ENCODE data around the gene NUCB1.
"Not testable (repeated sequence)": the region's sequence is repeated elsewhere in the genome, so short reads cannot be mapped to it uniquely, and the experiment has no call there.

The NUCB1 gene

DNA sequence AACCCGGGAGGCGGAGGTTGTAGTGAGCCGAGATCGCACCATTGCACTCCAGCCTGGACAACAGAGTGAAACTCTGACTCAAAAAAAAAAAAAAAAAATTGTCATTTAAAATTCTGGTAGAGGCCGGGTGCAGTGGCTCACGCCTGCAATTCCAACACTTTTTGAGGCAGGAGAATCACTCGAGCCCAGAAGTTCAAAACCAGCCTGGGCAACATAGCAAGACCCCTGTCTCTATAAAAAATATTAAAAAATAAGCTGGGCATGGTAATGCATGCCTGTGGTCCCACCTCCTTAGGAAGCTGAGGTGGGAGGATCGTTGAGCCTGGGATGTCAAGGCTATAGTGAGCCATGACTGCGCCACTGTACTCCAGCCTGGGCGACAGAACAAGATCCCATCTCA is 6.2 kb downstream of the NUCB1 start:
- no peak for DNase-seq

DNA sequence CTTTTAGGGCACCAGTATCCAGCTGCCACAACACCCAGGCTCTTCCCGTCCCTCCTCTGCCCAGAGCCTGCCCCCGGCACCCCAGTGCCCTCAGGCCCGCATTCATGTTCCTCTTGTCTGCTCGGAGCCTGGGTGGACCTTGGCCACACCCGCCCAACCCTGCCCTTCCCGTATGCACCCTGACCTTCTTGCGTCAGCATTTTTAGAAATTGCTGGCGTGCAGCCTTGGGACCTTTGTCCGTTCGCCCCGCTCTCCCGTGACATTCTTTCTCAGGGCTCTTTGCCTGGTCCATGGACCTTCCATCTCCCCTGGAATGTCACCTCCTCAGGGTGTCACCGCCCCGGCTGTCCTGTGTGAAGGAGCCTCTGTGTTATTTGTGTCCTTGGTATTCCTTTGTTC is 7.6 kb downstream of the NUCB1 start:
- no peak for DNase-seq

DNA sequence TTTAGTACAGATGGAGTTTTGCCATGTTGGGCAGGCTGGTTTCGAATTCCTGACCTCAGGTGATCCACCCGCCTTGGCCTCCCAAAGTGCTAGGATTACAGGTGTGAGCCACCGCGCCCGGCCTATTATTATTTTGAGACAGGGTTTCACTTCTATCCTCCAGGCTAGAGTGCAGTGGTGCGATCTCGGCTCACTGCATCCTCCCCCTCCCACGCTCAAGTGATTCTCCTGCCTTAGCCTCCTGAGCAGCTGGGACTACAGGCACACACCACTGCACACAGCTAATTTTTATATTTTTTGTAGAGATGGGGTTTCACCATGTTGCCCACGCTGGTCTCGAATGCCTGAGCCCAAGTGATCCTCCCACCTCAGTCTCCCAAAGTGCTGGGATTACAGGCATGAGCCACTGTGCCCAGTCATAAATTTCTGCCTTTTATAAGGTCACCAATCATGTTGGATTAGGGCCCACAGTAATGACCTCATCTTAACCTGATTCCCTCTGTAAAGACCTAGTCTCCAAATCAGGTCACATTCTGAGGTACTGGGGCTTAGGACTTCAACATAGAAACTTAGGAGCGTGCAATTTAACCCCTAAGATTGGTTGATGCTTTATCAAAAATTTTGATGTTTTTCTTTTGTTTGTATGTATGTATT is 9.4 kb downstream of the NUCB1 start:
- not testable (repeated sequence) for DNase-seq

DNA sequence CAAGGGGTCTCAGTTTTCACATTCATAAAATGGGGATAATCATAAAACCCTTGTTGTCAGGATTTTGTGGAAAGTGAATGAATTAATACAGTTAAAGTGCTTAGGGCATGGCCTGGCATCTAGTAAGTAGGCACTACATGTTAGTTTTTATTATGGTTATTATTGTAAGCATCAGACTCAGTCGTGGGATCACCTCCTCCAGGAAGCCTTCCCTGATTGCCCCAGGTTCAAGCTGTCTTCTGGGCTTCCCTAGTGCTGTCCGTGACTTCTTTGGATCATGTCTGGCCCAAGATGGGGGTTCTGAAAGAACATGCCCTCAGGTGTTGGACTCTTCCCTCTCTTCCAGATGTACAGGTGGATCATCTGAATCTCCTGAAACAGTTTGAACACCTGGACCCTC is 10.7 kb downstream of the NUCB1 start:
- no peak for DNase-seq

DNA sequence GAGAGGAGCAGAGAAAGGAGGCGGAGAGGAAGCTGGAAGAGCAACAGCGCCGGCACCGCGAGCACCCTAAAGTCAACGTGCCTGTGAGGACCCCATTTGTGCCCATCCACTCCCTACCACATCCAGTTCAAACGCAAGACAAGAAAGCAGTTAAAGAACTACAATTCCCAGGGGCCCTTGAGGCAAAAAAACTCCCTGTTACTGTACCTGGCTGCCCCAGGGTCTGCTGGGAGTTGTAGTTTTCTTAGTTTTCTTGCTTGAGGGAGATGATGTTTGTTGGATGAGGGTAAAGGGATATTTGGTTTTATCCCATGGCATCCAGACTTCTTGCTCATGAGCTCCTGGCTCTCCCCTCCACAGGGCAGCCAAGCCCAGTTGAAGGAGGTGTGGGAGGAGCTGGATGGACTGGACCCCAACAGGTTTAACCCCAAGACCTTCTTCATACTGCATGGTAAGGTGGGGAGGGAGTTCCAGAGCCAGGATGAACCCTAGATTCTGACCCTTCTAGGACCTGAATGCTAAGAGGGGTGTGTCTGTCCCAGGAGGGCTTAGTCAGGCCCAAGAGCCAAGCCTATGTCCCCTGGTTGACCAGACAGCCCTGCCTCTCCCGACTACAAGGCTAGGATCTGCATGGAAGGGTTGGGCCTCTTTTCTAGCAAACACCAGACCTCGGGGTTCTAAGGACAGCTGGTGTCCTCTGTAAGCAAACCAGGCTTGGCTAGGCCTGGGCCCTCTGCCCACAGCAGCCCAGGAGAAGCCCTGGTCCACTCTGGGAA is 13.2 kb downstream of the NUCB1 start:
- no peak for DNase-seq

DNA sequence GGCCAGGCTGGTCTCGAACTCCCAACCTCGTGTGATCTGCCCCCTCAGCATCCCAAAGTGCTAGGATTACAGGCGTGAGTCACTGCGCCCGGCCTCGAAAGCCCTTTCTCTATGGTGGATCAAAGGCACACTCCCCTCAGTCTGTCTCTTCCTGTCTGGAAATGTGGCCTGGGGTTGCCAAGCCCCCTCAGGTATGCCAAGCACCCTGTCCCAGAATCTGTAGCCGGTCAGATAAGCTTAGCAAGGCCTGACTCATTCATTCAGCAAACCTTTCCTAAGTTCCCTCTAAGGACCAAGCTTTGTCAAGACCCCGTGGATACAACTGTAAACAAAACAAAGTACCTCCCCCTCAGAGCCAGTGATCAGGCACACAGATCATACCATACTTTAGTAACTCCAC is 14.1 kb downstream of the NUCB1 start:
- no peak for DNase-seq

DNA sequence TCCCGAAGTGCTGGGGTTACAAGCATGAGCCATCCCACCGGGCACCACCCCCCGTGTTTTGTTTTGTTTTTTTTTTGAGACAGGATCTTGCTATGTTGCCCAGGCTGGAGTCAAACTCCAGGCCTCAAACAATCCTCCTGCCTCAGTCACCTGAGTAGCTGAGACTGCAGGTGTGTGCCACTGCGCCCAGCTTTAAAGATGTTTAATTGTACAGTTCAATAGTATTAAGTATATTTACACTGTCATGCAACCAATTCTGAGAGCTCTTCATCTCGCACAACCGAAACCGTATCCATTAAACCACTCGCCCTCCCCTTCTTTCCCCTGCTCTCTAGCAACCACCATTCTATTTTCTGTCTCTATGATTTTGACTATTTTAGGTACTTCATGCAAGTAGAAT is 15.6 kb downstream of the NUCB1 start:
- DNase-seq, result no peak

DNA sequence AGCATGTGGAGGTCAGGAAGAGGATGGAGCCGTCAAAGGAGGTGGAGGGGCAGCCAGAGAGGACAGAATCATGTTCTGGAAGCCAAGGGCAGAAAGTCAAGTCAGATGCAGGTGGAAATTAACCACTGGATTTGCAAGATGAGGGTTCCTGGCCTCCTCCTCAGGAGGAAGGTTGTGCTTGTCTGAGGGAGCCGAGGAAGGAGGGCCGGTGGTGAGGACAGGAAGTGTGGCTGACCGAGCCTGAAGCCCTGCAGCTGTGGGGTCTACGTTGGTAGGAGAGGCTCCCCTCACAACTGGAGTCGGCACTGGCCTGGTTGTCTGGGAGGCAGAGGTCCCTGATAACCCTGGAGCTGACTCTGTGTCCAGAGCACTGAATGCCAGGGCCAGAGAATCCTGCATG is 18.0 kb downstream of the NUCB1 start:
- DNase-seq, result no peak

DNA sequence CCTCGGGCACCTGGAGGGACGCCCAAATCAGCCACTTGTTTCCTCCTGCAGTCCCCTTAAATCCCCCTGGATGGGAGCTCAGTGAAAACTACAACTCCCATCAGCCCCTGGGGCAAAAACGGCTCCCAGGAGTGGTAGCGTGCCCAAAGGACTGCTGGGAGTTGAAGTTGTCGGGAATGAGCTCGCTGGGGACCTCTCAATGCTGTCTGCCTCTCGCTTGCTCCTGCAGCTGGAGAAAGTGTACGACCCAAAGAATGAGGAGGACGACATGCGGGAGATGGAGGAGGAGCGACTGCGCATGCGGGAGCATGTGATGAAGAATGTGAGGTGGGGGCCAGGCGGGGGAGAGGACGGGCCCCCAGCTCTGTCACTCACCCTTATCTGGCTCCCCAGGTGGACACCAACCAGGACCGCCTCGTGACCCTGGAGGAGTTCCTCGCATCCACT is 18.7 kb downstream of the NUCB1 start:
- no peak for DNase-seq

DNA sequence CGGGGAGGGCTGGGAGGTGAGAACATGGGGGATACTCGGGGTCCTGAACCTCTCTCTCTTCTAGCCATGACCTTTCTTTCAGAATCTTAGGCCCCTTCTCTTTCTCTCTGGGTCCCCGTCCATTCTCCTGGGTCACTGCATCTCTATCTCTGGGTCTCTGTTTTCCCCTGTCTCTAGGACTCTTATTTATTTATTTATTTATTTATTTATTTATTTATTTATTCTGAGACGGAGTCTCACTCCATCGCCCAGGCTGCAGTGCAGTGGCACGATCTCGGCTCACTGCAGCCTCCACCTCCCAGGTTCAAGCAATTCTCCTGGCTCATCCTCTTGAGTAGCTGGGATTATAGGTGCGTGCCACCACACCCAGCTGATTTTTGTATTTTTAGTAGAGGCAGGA is 19.2 kb downstream of the NUCB1 start:
- DNase-seq, result not testable (repeated sequence)

DNA sequence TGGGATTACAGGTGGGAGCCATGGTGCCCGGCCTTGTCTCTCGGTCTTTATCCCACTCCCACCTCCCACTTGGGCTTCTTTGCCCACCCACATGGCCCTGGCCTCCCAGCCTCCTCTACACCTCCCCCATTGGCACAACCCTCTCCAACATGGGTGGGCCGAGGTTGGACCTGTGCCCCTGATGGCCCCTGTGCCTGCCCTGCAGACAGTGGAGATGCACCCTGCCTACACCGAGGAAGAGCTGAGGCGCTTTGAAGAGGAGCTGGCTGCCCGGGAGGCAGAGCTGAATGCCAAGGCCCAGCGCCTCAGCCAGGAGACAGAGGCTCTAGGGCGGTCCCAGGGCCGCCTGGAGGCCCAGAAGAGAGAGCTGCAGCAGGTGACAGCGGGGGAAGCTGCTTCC is 20.8 kb downstream of the NUCB1 start:
- DNase-seq, result no peak

DNA sequence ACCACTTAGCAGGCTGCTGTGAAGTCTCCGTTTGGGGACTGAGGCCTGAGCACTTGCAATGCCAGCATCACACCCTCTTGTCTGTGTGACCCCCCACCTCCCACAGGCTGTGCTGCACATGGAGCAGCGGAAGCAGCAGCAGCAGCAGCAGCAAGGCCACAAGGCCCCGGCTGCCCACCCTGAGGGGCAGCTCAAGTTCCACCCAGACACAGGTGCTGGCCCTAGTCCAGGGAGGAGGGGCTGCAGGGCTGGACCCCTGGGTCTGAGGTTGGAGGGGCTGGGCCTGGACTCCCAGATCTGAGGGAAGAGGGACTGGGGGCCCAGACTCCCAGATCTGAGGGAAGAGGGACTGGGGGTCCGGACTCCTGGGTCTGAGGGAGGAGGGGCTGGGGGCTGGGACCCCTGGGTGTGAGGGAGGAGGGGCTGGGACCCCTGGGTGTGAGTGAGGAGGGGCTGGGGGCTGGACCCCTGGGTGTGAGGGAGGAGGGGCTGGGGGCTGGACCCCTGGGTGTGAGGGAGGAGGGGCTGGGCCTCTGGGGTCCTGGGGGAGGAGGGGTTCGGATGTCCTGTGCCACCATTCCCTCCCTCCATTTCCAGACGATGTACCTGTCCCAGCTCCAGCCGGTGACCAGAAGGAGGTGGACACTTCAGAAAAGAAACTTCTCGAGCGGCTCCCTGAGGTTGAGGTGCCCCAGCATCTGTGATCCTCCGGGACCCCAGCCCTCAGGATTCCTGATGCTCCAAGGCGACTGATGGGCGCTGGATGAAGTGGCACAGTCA is 21.8 kb downstream of the NUCB1 start:
- DNase-seq, result no peak

DNA sequence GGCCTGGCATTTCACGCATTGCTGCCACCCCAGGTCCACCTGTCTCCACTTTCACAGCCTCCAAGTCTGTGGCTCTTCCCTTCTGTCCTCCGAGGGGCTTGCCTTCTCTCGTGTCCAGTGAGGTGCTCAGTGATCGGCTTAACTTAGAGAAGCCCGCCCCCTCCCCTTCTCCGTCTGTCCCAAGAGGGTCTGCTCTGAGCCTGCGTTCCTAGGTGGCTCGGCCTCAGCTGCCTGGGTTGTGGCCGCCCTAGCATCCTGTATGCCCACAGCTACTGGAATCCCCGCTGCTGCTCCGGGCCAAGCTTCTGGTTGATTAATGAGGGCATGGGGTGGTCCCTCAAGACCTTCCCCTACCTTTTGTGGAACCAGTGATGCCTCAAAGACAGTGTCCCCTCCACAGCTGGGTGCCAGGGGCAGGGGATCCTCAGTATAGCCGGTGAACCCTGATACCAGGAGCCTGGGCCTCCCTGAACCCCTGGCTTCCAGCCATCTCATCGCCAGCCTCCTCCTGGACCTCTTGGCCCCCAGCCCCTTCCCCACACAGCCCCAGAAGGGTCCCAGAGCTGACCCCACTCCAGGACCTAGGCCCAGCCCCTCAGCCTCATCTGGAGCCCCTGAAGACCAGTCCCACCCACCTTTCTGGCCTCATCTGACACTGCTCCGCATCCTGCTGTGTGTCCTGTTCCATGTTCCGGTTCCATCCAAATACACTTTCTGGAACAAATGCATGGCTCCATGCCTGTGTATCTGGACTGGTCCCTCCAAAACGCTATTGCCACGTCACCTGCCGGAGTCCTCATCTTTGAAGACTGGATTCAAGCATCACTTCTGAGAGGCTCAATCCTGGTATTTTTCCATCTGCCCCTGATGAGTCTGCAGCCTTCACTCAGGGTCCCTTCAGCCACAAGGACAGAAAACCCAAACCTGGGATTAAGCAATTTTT is 22.7 kb downstream of the NUCB1 start:
- DNase-seq, result no peak

DNA sequence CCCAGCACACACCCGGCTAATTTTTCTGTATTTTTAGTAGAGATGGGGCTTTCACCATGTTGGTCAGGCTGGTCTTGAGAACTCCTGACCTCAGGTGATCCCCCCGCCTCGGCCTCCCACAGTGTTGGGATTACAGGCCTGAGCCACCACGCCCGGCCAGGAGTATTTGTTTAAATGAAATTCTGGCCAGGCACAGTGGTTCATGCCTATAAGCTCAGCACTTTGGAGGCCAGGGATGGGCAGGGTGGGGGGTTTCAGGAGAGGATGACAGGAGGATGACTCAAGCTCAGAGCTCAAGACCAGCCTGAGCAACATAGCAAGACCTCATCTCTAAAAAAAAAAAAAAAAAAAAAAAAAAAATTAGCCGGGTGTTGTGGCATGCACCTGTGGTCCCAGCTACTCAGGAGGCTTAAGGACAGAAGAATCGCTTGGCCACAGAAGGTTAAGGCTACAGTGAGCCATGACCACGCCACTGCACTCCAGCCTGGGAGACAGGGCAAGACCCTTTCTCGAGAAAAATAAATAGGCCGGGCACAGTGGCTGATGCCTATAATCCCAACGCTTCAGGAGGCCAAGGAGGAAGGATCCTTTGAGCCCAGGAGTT is 25.2 kb downstream of the NUCB1 start:
- DNase-seq, result peak; percentile 75

DNA sequence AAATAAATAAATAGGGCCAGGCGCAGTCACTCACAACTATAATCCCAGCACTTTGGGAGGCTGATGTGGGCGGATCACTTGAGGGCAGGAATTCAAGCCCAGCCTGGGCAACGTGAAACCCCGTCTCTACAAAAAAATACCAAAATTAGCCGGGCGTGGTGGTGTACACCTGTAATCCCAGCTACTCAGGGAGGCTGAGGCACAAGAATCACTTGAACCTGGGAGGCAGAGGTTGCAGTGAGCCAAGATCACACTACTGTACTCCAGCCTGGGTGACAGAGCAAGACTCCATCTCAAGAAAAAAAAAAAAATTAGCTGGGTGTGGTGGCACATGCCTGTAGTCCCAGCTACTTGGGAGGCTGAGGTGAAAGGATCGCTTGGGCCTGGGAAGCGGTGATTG is 25.8 kb downstream of the NUCB1 start:
- not testable (repeated sequence) for DNase-seq

DNA sequence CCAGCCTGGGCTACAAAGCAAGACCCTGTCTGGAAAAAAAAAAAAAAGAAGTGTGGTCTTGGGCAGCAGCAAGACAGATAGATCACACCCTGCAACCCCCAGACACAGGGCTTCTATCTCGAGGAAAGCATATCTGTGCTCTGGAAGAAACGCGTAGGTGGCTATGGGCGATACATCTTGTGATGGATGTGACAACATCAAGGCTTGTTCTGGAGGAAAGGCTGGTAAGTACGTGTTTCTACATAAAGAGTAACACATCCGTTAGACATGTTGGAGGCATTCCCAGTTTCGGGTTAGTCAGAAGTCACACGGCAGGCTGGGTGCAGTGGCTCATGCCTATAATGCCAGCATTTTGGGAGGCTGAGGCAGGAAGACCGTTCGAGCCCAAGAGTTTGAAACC is 26.8 kb downstream of the NUCB1 start:
- peak; percentile 92 for DNase-seq

DNA sequence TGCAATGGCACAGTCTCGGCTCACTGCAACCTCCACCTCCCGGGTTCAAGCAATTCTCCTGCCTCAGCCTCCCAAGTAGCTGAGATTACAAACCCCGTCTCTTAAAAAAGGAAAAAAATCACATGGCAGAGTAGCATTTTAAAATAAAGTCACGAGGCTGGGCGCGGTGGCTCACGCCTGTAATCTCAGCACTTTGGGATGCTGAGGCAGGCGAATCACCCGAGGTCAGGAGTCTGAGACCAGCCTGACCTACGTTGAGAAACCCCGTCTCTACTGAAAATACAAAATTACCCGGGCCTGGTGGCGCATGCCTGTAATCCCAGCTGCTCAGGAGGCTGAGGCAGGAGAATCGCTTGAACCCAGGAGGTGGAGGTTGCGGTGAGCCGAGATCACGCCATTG is 27.6 kb downstream of the NUCB1 start:
- not testable (repeated sequence) for DNase-seq

DNA sequence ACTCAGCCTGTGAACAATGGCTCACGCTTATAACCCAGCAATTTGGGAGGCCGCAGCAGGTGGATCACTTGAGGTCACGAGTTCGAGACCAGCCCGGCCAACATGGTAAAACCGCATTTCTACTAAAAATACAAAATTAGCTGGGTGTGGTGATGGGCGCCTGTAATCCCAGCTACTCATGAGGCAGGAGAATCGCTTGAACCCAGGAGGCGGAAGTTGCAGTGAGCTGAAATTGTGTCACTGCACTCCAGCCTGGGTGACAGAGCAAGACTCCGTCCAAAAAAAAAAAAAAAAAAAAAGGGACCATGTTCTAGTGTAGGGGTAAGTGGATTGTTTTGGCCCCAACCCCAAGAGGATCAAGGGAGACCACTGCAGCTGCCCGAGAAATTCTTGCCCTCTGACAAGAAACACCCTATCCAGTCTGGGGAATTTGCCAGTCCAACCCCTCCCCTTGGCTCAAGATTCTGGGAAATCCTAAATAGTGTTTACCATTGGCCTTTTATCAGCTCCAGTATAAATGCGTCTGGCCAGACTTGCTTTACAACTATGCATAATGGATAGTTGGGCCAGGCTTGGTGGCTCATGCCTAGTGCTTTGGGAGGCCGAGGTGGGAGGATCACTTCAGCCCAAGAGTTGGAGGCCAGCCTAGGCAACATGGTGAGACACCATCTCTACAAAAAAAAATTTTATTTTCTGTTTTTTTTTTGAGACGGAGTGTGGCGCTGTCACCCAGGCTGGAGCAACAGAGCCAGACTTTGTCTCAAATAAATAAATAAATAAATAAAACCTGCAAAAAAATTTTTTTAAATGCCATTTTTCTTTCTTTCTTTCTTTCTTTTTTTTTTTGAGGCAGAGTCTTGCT is 28.3 kb downstream of the NUCB1 start:
- no peak for DNase-seq

DNA sequence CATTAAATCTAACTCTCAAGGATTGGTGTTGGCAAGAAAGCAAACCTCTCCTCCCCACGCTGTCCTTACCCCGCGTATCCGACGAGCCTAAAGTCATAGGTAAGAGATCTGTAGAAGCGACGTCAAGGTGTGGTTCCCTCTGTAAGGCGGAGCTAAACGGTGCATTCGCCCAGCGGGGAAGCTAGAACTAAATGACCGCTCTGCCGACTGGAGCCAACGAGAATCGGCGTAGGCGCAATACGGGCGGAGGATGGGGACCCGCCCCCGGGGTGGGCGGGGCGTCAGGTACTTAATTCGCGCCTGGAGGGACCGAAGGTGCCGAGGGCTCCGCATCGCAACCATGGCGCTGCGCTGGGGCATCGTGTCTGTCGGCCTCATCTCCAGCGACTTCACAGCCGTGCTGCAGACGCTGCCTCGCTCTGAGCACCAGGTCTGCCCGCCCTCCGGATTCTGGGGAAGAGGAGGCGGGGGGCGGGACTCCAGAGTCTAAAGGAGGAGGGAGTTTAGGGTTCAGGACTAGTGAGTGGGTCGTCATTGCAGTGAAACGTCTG is 33.3 kb downstream of the NUCB1 start, which contains the start of gene DHDH:
Gene DHDH, plus strand, starts transcription at position 318 of the 551 bp plus-strand sequence. Its CDS starts 23 bp downstream, at position 341.
- DNase-seq, result peak; percentile 32

DNA sequence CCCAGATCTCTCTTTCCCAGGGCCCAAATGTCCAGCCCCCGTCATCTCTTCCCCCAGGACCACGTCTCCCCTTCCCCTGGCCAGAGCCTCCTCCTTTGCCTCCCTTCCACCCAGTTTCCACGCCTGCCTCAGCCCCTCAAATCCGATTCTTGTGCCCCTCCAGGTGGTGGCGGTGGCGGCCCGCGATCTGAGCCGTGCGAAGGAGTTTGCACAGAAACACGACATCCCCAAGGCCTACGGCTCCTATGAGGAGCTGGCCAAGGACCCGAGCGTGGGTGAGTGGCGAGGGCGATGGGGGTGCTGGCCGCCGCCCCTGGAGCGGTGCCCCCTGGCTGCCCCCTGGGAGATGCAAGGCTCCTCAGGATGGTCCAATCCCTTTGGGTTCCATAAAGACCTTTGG is 34.7 kb downstream of the NUCB1 start:
- no peak for DNase-seq

DNA sequence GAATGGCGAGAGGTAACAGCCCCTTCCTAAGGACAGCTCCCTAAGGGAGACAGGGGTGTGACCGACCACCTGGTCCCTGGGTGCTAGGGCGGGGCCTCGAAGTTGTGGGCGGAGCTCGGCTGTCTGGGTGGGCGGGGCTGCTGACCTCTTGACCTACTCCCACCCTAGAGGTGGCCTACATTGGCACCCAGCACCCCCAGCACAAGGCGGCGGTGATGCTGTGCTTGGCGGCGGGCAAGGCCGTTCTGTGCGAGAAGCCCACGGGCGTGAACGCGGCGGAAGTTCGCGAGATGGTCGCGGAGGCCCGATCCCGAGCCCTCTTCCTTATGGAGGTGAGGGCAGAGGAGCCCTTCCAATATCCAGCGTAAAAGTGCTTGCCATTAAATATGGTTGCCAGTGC is 35.8 kb downstream of the NUCB1 start:
- no peak for DNase-seq
